NCI-H1417 (cell line): ENCODE results near the gene SPO11.

Experiments used
- DNase-seq, 3 experiments: peaks; one replicate each; lab custom pipeline; 2025; lab: John Stamatoyannopoulos, UW

Gene SPO11

DNA sequence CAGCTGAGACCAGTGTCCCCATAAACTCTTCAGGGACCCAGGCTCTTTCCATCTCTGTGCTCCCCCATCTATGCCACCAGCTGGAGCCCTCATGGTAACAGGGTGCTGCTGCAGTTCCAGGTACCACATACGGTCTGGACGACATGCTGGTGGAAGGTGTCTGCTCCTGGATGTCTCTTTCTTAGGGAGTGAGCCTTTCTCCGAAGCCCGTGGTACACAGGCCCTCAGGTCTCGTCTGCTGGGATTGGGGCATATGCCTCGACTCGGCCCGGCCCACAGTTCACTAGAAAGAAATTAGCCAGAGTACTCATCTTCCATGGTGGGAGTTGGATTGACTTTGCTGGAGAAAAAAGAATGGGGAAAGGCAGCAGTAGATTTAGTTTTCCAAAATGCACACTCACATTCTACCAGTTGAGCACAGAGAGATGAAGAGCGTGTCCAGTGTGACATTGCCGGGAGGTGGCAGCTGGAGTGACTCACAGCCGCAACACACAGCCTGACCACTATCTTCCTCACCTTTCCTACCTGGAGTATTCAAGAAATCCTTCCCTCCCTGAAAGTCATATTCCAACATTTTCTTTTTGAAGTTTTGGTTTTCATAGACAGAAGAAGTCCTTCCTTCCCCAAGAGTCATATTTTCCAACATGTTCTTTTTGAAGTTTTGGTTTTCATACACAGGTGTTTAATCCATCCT lies 18.6 kb upstream of the SPO11 start:
- no peak for DNase-seq

DNA sequence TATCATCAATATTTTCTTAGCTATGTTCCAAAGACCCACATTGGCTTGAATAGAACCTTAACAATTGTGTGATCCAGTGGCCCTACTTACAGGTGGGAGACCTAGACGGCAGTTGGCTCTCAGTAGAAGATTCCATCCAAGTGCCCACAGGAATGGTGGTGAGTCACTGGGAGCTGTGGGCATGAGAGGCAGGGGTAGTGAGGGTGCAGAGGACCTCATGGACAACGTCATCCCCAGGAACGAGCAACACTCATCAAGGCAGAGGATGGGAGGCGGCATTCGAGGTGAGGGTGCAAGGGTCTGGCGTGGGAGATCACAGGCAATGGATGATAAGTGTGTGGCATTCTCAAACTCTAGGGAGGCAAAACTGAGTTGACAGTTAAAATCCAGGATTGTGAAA lies 17.5 kb upstream of the SPO11 start:
- no peak for DNase-seq

DNA sequence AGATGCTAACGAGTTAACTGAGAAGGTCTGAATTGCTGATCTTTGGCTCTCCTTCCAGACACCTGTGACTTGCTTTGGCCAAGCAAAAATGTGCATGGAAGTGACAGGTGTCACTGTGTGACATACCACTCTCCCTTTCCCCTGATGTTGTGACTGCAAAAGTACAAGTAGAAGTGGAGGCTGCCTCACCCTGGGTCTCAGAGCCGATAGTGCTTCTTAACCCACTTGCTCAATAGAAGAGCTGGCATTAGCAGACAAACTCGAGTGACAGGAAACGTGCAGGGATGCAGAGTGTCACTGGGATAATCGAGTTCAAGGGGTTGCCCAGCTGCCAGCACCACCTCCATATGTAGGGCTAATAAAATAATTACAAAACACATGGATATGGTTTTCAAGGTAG lies 16.4 kb upstream of the SPO11 start:
- DNase-seq = no peak

DNA sequence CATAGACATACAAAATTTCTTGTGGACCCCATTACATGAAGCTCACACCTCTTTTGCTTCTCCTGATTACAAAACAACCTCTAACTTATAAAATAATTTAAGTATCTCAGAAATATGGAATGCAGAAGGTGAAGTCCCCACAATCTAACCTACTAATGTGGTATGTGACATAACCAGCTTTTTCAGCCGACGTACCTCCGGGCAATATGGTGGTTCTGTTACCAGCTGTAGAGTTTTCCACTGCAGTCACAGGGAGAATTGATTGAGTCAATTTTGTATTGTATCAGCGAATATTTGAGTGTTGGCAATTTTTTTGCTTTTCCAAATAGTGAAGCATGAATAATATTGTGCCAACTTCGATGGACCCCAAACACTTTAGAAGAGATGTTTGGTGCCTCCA lies 15.7 kb upstream of the SPO11 start:
- DNase-seq = no peak

DNA sequence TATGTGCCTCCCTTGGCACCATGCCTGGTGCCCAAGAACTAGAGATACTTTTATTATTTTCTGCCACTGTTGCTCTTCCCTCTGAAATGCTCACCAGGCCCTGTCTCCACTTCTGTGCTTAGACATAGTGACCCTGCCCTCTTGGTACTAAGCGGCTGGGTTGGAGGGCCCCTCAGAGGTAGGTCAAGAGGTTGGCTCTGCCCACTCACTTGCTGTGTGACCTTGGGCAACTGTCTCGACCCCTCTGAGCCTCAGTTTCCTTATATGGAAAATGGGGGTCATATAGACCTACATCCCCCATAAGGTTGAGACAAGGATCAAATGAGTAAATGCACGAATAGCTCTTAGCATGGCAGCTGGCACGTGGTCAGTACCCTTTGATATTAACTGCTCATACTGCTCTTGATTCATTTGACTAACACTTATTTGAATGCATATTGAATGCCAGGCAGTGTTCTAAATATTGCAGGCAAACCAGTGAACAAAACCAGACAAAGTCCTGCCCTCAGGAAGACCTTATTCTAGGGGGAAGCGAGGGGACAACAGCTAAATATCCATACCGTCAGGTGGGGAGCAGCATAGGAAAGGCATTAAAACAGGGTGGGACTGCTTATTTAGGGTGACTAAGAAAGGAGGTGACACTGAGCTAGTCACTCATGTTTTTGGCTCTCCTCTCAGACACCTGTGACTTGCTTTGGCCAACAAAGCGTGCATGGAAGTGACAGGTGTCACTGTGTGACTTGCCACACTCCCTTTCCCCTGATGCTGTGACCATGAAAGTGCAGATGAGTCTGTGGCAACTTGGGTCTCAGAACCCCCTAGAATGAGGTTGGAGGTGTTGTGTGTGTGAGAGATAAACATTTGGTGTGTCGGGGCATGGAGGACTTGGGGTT lies 14.3 kb upstream of the SPO11 start:
- DNase-seq = no peak

DNA sequence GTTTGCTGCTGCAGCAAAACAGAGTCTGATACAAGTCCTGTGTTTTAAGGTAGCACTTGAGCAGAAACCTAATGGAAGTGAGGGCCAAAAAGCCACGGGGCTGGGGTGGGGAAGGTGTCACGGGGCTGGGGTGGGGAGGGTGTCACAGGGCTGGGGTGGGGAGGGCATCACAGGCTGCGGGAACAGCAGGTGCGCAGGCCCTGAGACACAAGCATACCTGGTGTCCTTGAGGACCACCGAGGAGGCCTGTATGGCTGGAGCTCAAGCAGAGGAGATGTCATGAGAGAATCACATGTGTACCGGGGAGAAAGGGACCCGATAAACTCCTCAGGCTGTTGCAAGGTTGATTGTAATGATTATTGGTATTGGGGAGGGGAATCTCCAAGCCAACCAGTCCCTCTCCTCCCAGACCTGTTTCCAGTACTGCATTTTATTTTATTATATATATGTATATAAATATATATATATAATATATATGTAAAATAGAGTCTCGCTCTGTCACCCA lies 13.6 kb upstream of the SPO11 start:
- no peak for DNase-seq

DNA sequence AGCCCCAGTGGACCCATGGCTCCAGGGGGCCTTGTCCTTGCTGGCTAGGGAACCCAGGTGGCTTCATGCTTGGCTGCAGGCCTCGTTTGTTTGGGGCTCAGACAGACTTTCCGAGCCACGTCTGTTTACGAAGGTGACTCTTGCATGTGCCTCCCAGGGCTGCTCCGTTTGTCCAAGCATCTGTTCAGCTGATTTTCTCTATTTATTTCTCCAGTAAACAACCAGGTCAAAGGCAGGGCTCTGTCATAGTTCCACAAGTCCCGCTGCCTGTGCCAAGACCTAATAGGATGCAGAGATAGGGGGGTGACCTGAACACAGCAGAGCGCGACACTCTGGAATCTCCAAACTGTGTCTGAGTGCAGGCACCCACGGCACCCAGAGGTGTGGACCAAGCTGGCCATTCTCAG lies 12.8 kb upstream of the SPO11 start:
- no peak for DNase-seq

DNA sequence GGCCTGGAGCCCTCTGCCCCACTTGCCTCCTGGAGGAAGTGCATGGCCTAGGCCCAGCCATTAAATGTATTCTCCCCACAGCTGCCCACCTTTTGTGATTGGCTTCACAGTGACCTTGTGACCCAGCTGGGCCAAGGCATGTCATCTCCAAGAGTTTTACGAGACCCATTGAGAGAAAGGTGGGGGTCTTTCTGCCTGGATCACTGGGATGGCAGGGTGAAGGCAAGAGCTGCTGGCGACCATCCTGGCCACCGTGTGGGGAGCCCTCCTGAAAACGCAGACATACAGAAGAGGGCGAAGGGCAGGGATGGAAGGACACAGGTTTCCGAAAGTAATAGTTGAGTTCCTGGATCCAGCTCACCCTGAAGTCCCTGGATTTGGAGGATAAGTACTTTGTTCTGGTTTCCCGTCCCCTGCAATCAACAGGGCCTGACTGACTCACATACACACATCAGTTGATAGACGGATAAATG lies 12.3 kb upstream of the SPO11 start:
- DNase-seq = no peak

DNA sequence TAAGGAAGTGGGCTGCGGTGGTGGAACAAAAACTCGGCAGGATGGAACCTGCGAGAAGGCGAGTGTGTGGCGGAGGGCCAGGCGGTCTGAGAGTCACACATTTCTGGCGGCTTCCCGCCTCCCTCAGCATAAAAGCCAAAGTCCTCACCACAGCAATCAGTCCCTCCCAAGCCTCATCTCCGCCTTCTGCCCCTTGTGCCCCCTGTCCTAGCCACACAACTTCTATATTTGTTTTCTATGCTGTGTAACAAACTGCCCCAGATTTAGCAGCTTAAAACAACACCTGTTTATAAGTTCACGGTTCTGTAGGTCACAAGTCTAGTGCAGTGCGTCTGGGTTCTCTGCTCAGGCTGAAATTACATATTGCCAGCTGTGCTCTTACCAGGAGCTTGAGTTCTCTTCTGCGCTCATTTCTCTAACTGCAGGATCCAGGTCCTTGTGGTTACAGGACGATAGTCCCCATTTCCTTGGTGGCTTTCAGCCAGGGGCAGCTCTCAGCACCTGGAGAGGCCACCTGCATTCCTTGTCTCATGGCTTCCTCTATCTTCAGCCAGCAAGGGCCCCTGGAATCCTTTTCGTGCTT lies 11.7 kb upstream of the SPO11 start:
- no peak for DNase-seq

DNA sequence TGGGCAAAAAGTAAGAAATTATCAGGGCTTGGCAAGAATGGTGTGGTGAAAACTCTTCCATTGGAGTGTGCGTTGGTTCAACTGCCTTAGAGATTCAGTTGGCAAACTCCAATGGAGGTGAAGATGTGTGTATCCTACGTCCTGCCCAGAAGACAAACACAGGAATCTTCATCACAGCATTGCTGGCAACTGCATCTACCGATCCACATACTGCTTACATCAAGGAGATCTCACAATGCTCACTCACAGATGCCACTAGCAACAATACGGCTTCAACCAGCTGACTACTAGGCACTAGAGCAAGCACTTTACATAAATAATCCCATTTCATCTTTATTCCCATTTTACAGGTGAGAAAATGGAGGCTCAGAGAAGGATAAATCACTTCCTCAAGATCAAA lies 10.0 kb upstream of the SPO11 start:
- DNase-seq = no peak

DNA sequence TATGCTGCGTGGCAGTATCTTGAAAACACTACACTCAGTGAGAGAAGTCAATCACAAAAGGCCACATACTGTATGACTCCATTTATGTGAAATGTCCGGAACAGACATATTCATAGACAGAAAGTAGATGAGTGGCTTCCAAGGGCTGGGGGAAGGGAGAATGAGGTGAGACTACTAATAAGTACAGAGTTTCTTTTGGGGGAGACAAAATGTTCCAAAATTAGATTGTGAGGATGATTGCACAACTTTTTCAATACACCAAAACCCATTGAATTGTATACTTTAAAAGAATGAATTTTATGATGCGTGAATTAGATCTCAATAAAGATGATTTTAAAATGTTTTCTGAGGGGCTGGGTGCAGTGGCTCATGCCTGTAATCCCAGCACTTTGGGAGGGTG lies 9.2 kb upstream of the SPO11 start:
- DNase-seq = no peak

DNA sequence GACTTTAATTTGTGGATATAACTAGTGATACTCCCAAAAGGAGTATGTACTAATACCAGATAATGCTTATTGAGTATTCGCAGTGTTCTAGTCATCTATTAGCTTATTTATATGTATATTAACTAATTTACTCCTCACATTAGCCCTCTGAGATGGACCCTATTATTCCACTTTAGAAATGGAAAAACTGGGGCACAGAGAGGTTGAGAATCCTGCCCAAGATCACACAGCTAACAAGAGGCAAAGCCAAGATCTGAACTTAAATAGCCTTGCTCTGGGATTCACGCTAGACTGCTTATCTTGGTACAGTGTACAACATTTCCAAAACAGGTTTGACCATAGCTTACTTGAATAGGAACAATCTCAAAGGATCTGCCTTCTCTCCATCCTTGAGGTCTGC lies 8.5 kb upstream of the SPO11 start:
- no peak for DNase-seq

DNA sequence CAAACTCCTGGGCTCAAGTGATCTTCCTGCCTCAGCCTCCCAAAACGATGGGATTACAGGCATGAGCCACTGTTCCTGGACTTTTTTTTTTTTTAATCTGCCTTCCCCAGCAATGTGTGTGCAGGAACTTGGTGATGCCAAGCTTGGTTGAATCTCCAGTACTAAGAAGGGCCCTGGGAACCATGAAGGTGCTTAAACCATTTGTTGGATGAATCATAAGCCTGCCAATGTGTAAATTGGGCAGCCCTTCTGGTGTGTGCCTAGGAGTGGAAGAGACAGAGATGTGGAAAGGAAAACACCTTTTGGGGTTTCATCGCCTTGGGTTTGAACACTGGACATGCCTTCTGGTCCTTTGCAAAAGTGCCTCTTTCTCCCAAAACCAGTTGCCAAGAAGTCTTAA lies 7.1 kb upstream of the SPO11 start:
- no peak for DNase-seq

DNA sequence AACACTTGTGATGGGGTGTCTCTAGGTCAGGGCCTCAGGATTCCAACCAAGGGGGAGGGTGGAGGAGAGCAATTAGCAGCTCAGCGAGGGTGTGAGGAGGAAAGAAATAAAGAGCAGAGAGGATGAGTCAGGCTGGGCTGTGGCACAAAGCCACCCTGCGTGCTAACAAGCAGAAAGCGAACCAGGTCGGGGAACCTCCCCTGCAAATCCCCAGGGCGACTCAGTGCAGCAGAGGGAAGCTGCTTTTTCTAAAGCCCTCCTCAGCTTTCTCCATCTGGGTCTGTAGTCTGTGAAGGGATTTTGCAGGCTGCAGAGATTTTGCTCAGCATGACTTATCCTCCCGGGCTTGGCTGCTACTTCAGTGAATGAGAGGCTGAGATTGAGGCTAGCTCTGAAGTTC lies 6.6 kb upstream of the SPO11 start:
- DNase-seq = no peak

DNA sequence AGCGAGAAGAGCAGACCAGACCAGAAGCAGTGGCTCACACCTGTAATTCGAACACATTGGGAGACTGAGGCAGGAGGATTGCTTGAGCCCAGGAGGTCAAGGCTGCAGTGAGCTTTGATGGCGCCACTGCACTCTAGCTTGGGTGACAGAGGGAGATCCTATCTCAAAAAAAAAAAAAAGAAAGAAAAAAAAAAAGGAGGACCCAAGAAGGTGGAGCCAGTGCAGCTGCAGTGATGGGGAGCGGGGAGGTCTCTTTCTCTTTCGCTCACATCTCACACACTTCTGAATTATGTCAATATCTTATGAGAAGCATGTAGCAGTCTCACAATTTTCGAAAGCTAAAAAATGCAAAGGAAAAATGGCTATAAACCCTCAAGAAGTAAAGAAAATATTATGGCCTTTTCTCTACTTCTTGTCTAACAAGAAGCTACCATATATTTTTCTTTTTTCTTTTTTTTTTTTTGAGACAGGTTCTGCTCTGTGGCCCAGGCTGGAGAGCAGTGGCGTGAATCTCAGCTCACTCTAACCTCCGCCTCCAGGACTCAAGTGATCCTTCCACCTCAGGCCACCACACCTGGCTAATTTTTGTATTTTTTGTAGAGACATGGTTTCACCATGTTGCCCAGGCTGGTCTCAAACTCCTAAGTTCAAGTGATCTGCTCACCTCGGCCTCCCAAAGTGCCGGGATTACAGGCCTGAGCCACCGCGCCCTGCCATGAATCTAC lies 3.8 kb upstream of the SPO11 start:
- DNase-seq = no peak

DNA sequence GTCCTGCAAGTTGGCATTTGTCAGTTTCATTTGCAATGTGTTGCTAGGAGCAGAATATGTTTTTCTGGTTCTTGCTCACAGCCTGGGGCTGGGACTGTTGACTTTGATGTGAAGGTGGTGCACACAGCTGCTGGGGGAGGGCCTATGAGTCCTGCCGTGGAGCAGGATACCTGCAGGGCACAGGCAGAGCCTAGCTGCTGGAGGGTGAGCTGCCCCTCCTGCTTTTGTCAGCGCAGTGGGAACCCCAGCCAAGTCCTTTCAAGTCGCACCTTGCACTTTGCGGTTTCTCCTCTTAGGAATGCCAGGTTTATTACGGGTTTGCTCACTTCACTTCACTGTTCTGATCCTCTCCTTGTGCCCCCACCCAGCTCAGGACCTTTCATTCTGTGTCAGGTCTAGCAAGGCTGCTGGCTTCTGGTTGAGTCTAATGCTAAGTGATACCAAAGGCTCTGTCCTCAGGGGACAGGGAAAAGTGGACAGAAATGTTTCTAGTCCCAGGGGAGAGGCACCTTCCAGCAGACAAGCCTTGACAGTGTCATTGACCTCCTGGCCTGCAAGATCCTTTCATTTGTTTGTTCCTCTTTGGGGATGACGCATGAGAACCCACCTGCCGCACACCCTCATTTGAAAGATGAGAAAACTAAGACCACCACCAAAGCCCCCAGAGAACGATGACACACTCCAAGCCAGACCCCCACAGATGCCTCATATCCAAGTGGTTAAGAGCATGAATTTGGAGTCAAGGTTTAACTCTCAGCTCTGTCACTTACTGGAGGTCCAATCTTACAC lies 2.7 kb upstream of the SPO11 start:
- peak; percentile 47 to 70 (median 63) for DNase-seq

DNA sequence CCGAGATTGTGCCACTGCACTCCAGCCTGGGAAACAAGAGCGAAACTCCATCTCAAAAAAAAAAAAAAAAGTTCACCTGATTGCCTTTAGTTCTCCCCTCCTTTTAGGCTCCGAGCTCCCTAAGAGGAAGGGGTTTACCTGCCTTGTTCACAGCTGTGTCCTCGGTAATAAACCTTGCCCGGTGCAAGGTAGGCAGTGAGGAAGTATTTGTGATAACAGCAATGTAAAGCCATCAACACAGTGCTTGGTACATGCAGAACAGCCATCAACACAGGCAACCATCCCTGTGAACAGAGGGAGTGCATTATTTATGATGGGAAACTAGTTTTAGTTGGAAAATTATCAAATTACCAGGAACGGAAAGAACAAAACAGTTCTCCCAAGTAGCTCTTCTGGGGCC lies 1.8 kb upstream of the SPO11 start:
- DNase-seq = no peak

DNA sequence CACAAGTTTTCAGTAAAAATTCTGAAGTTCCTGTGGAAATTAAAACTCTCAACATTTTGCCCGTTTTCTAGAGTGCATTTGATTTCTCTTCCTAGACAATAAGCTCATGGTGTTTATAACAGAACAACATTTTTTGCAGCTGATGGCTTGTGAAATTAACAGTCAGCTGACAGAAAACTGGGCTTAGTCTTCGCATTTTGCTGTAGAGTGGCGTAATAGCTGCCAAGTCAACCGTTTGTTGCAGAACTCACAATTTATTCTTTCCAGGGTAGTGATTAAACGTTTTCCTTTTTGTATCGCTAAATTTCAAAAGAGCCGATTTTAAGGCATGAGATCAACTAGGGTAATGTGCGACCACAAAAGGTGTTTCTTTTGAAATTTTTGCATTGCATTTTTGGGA lies 1.4 kb downstream of the SPO11 start:
- no peak for DNase-seq

DNA sequence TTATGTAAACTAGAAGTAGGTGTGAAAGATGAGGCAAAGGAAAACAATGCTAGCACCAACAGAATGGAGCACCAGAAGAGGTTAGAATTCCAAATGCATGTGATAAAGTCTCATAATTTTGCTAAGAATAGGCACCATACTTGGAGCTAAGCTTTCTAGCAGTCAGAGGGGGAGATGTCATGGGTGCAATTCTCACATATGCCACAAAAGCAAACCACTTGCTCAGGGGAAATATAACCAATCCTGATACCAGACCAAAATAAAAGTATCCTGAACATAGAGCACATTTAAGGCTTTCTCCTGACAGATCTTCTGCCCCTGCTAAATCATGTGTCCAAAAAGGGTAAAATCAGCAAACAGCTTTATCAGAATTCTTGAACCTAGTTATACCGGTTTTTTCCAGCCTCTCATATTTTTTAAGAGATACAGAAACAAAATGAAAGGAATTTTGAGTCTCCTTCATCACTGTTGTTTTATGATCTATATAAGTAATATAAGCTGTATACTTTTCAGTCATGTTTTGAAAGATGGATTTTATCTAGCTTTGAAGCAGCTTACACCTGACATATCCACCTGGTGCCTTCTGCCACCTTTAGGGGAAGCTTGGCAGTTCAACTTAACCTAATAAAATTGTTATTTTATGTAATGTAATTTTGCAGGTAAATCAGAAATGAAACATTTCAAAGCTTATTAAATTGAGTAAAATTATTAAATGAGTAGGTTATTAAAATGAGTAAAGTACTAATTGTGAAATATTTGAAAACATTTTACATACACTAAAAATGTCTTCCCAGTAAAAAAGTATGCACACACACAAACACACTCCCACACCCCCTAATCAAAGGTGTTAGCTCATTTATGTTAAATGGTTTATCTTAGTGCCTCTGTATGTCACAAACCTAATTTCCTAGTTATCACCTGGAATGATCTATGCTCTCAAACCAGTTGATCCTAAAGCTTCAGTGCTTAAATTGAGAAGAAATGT lies 2.8 kb downstream of the SPO11 start:
- peak; percentile 5 to 34 (median 13) for DNase-seq

DNA sequence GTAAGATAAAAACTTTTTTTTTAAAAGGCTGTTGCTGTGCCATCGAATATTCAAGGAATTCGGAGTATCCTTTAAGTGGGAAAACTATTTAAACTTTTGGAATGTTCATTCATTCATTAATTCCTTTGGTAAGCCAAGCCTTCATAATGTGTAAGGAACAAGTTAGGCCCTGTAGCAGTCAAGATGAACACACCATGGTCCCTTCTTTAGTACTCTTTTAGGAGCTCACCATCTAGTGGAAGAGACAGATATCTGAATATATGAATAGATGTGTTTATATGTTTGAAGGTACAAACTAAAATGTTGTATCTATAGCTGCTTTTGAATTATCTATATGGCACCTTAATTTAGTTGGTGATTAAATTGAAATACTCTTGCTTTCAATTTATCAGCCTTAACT lies 5.8 kb downstream of the SPO11 start:
- no peak for DNase-seq
